Lower leg skin (tissue), 3 donors: ENCODE data around the gene TMEM200A.

ENCODE experiments used
- CTCF ChIP-seq, 3 donors: fragments of 450-650 bp; IDR thresholded peaks; one replicate each; pipeline ENCODE4 v1.5.1; 2016; ENCODE audit warnings: antibody characterized with exemption in 3 of 3, mild to moderate bottlenecking in 3 of 3, moderate library complexity in 2 of 3
- POLR2A ChIP-seq, 2 donors: fragments of 450-650 bp; IDR thresholded peaks; one replicate each; pipeline ENCODE4 v1.6.1; 2016 to 2017; ENCODE audit warnings: antibody characterized with exemption in 2 of 2, mild to moderate bottlenecking in 1 of 2, moderate library complexity in 1 of 2

GRCh38 chr6:130355572-130355971 lies 10.2 kb upstream of the TMEM200A start:
- TF ChIP-seq CTCF (IDR thresholded peaks at IDR 0.05) (no peak), POLR2A (IDR thresholded peaks at IDR 0.05) (no peak)
